Right atrium auricular region (tissue), 2 donors: ENCODE results near the gene GAGE10. TPM values are rescaled to one million over a fixed set of nuclear protein-coding genes. Genes with fewer than 3 reads are reported as not detected.

Source experiments
- DNase-seq: peaks from one replicate; pipeline ENCODE4 v3.0.0-alpha.2; 2019; ENCODE audit warnings: low spot score
- H3K27ac ChIP-seq, 2 donors: fragments of 200-600 bp; sonication (generic); 1 replicate in 1 of 2; 2 replicates in 1 of 2; pipeline ENCODE4 v1.5.1; 2016 to 2019
- H3K27me3 ChIP-seq, 2 donors: fragments of 200-600 bp; sonication (generic); one replicate each; pipeline versions ENCODE4 v1.5.1 to v1.6.0; 2017 to 2019
- H3K36me3 ChIP-seq: fragments of 200-600 bp; sonication (generic); one replicate; pipeline ENCODE4 v1.5.1; 2016
- H3K4me1 ChIP-seq, 2 donors: fragments of 200-600 bp; sonication (generic); one replicate each; pipeline versions ENCODE4 v1.5.1 to v1.6.0; 2017 to 2019
- H3K4me3 ChIP-seq, 2 donors: fragments of 200-600 bp; sonication (generic); 1 replicate in 1 of 2; 2 replicates in 1 of 2; pipeline ENCODE4 v1.5.1; 2017 to 2019; ENCODE audit warnings: mild to moderate bottlenecking in 1 of 2, moderate library complexity in 1 of 2
- H3K9me3 ChIP-seq, 2 donors: fragments of 200-600 bp; sonication (generic); one replicate each; pipeline ENCODE4 v1.5.1; 2019
- total RNA-seq, 2 donors: library from RNA; depleted of rRNA; stranded (reverse); fragments of >200 nt; gene quantifications; one replicate each; pipeline ENCODE4 v1.1.0, GENCODE V29; 2016
- TF ChIP-seq, protein P1 (sequence below), 2 donors: fragments of 200-600 bp; sonication (generic); IDR thresholded peaks; one replicate each; pipeline ENCODE4 v1.5.1; 2019; ENCODE audit warnings: antibody characterized with exemption in 2 of 2

Gene GAGE10, protein sequence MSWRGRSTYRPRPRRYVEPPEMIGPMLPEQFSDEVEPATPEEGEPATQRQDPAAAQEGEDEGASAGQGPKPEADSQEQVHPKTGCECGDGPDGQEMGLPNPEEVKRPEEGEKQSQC
- total RNA-seq = not detected

DNA sequence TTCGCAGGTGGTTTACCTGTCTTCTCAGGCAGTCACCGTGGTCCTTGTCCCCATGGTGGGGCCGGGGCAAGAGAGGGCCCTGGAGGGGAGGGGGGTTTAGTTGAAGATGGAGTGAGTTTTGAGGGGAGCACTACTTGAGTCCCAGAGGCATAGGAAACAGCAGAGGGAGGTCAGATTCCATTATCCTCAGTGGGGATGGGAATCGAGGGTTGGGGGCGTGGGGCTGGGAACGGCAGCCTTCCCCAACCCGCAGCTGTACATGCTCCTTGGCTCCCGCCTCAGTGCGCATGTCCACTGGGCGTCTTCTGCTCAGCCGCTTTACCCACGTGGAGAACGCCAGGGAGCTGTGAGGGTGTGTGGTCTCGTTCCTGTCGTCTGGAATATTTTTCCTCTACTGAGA is at the start of gene GAGE10:
Gene GAGE10, plus strand, starts transcription at position 301 of the 400 bp plus-strand sequence. CDS start 1,214 bp downstream, outside the sequence.
- peak; percentile 21 for DNase-seq
- Histone ChIP-seq H3K9me3 (no peaks in the 10 kb centered on the region), H3K4me1 (no peaks in the 10 kb centered on the region), H3K36me3 (no peaks in the 10 kb centered on the region), H3K4me3 (no peak within 1 kb of the TSS), H3K27ac (no peak within 1 kb of the TSS), H3K27me3 (no peaks in the 10 kb centered on the region)
- TF ChIP-seq, protein P1, sequence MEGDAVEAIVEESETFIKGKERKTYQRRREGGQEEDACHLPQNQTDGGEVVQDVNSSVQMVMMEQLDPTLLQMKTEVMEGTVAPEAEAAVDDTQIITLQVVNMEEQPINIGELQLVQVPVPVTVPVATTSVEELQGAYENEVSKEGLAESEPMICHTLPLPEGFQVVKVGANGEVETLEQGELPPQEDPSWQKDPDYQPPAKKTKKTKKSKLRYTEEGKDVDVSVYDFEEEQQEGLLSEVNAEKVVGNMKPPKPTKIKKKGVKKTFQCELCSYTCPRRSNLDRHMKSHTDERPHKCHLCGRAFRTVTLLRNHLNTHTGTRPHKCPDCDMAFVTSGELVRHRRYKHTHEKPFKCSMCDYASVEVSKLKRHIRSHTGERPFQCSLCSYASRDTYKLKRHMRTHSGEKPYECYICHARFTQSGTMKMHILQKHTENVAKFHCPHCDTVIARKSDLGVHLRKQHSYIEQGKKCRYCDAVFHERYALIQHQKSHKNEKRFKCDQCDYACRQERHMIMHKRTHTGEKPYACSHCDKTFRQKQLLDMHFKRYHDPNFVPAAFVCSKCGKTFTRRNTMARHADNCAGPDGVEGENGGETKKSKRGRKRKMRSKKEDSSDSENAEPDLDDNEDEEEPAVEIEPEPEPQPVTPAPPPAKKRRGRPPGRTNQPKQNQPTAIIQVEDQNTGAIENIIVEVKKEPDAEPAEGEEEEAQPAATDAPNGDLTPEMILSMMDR (IDR thresholded peaks at IDR 0.05) = no peak

DNA sequence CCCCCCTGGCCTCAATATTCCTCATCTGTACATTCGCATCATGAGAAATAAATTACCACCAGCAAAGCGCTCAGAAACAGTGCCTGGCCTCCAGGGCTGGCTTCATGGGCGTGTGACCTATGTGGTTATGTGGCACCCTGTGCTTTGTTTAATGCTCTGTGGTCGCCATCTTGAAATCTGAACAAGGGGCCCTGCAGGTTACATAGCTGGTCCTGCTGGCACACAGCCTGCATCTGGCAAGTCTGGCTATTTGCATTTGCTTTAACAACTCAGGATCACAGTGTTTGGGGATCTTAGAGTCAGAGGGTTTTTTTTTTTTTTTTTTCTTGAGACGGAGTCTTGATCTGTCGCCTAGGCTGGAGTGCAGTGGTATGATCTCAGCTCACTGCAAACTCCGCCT is 48.8 kb upstream of the GAGE10 start:
- Histone ChIP-seq H3K4me1 (no peaks in the 10 kb centered on the region), H3K4me3 (no peak overlapping the region), H3K36me3 (peaks cover 1% of the 10 kb centered on the region), H3K9me3 (no peaks in the 10 kb centered on the region), H3K27me3 (no peaks in the 10 kb centered on the region), H3K27ac (no peak overlapping the region)
- no peak for DNase-seq
- TF ChIP-seq, protein P1 (IDR thresholded peaks at IDR 0.05) = no peak

- Histone ChIP-seq H3K4me3 (no peak overlapping the region), H3K27ac (no peak overlapping the region), H3K36me3 (no peaks in the 10 kb centered on the region), H3K27me3 (no peaks in the 10 kb centered on the region), H3K9me3 (no peaks in the 10 kb centered on the region), H3K4me1 (no peaks in the 10 kb centered on the region)
- TF ChIP-seq, protein P1 (IDR thresholded peaks at IDR 0.05) = no peak
- DNase-seq = no peak
Measured at GRCh38 chrX:49256268-49256995, 47.0 kb upstream of the GAGE10 start.

GRCh38 chrX:49257074-49257790 is 46.2 kb upstream of the GAGE10 start:
- Histone ChIP-seq H3K27ac (no peak overlapping the region), H3K27me3 (no peaks in the 10 kb centered on the region), H3K4me3 (no peak overlapping the region), H3K9me3 (no peaks in the 10 kb centered on the region), H3K4me1 (no peaks in the 10 kb centered on the region), H3K36me3 (no peaks in the 10 kb centered on the region)
- TF ChIP-seq, protein P1 (IDR thresholded peaks at IDR 0.05) = no peak
- no peak for DNase-seq

GRCh38 chrX:49257846-49258748 is 45.3 kb upstream of the GAGE10 start:
- H3K4me1 ChIP-seq = no peaks in the 10 kb centered on the region

More at GRCh38 chrX:49257846-49258748, 45.3 kb upstream of the GAGE10 start:
- Histone ChIP-seq H3K4me3 (no peak overlapping the region), H3K27ac (no peak overlapping the region), H3K27me3 (no peaks in the 10 kb centered on the region), H3K9me3 (no peaks in the 10 kb centered on the region), H3K36me3 (no peaks in the 10 kb centered on the region)
- TF ChIP-seq, protein P1 (IDR thresholded peaks at IDR 0.05) = no peak
- DNase-seq = no peak
